ENCODE results near the gene DKK2. TPM values are rescaled to one million over a fixed set of nuclear protein-coding genes. Genes with fewer than 3 reads are reported as not detected.

The DKK2 gene, protein sequence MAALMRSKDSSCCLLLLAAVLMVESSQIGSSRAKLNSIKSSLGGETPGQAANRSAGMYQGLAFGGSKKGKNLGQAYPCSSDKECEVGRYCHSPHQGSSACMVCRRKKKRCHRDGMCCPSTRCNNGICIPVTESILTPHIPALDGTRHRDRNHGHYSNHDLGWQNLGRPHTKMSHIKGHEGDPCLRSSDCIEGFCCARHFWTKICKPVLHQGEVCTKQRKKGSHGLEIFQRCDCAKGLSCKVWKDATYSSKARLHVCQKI
- total RNA-seq, result not detected

DNA sequence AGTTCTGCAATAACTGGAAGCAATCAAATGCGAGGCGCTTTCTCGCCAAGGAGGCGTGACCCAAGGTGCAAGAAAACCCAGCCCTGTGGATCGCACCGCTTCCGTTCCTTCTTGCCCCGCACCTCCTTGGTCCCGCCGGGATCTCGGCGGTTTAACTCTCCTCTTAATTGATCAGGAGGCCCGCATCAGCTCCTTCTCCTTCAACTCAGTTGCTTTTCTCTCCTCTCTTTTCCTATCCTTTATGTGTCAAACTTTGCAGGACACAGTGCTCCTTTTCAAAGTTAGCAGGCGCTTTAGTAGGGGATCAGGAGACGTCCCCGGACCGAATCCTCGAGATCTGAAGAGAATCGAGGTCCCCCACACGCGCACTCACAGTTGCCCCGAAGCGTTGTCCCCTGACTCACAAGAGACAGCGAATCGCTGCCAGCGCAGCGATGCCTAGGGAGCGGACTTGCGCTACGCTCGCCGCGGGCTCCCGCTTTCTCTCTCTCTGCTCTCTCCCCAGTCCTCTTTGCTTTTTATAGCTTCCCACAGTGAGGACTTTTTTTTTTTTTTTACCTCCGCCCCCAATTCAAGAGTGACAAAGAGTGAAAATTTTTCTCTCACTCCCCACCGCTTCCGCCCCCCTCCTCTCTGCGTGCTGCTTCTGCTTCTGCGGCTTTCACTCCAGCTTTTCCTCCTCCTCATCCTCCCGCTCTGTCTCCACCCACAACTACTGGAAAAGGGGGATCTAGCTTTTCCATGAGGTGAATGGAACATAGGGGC lies at the start of gene DKK2:
Gene DKK2 (minus strand): TSS at position 495 of the 765 bp plus-strand sequence. CDS start 722 bp downstream, outside the sequence.
- H3K27ac Mint-ChIP-seq, result no peak within 1 kb of the TSS

DNA sequence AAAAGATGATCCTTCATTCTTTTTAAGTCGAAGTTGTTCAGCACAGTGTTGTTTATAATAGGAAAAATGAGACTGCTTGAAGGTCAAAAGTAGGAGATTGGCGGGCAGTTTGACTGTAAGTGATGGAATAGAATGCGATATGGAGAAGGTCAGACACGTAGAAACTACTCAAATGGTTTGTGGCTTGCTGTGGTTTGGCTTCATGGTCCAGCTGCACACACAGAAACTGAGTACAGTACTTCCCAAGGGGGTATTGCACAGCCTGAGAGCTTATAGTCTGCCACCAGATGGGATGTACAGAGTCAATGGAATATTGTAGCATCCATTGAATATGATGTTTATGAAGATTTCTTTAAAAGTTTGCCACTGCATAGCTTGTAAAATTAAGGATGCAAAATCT lies 41.1 kb upstream of the DKK2 start:
- H3K4me3 Mint-ChIP-seq, result no peak overlapping the region
- no peak overlapping the region for H3K27ac Mint-ChIP-seq
- DNase-seq, result no peak
- no peaks in the 10 kb centered on the region for H3K4me1 Mint-ChIP-seq
- peaks cover 4% of the 10 kb centered on the region for H3K27me3 Mint-ChIP-seq
- H3K36me3 Mint-ChIP-seq, result no peaks in the 10 kb centered on the region
- H3K9me3 Mint-ChIP-seq, result peaks cover 6% of the 10 kb centered on the region

More for the DNA sequence above, at the start of gene DKK2:
- peak within 1 kb of the TSS; percentile 68 for H3K4me3 Mint-ChIP-seq
- no peaks in the 10 kb centered on the region for H3K9me3 Mint-ChIP-seq
- peaks cover 2% of the 10 kb centered on the region for H3K36me3 Mint-ChIP-seq
- H3K4me1 Mint-ChIP-seq, result peaks cover 28% of the 10 kb centered on the region
- H3K27me3 Mint-ChIP-seq, result peaks cover 75% of the 10 kb centered on the region
- peak; percentile 1 for DNase-seq

DNA sequence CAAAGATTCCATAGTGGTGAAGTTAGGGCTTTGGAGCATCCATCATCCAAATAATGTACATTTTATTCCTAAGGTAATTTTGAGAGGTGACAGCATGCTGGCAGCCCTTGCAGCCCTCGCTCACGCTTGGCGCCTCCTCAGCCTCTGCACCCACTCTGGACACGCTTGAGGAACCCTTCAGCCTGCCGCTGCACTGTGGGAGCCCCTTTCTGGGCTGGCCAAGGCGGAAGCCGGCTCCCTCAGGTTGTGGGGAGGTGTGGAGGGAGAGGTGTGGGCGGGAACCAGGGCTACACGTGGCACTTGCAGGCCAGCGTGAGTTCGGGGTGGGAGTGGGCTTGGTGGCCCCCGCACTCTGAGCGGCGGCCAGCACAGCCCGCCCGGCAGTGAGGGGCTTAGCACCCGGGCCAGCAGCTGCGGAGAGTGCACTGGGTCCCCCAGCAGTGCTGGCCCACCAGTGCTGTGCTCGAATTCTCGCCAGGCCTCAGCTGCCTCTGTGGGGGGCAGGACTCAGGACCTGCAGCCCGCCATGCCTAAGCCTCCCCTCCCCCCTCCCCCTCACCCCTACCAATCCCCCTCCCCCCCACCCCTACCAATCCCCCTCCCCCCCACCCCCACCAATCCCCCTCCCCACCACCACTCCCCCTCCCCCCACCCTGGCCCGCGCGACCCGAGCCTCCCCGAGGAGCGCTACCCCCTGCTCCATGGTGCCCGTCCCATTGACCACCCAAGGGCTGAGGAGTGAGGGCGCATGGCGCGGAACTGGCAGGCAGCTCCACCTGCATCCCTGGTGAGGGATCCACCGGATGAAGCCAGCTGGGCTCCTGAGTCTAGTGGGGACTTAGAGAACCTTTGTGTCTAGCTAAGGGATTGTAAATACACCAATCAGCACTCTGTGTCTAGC lies 37.0 kb upstream of the DKK2 start:
- H3K4me1 Mint-ChIP-seq, result no peaks in the 10 kb centered on the region
- no peak for DNase-seq
- H3K27ac Mint-ChIP-seq, result no peak overlapping the region
- H3K4me3 Mint-ChIP-seq, result no peak overlapping the region
- H3K36me3 Mint-ChIP-seq, result no peaks in the 10 kb centered on the region
- no peaks in the 10 kb centered on the region for H3K9me3 Mint-ChIP-seq
- peaks cover 4% of the 10 kb centered on the region for H3K27me3 Mint-ChIP-seq

DNA sequence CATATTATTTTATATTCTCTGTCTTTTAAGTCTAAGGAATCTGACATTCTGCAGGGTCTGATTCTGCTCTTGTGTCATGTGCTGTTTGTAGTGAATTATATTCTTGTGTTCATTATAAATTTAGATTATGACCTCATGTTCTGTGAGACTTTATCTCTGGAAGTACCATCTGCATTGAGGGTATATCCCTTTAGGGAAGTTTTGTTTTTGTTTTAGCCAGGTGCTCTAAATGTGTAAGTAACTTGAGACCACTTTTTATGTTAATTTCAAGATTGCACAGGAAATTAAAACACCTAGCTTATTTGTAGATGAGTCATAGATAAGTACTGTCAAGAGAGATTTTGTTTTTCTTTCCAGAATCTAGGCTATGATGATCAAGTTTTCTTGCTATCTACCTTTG lies 35.0 kb upstream of the DKK2 start:
- Mint-ChIP-seq H3K4me3 (no peak overlapping the region), H3K9me3 (no peaks in the 10 kb centered on the region), H3K4me1 (no peaks in the 10 kb centered on the region), H3K36me3 (no peaks in the 10 kb centered on the region), H3K27ac (no peak overlapping the region), H3K27me3 (peaks cover 4% of the 10 kb centered on the region)
- DNase-seq, result no peak

DNA sequence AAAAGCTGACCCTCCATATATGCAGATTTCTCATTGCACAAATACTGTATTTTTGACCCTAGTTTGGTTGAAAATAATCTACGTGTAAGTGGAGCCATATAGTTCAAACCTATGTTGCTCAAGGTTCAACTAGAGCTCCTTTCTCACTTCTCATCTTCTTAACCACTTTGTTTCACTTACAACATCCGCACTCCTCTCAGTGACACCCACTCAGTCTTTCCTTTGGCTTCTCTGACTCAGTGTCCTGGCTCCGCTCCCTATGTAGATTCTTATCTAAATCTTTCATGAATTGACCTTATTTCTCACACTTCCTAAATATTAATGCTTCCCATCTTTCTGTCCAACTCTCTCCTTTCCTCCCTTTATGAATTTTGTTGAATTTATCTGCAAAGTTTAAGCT lies 32.9 kb upstream of the DKK2 start:
- Mint-ChIP-seq H3K9me3 (no peaks in the 10 kb centered on the region), H3K27ac (no peak overlapping the region), H3K27me3 (peaks cover 4% of the 10 kb centered on the region), H3K36me3 (no peaks in the 10 kb centered on the region), H3K4me3 (no peak overlapping the region), H3K4me1 (no peaks in the 10 kb centered on the region)
- DNase-seq, result no peak

DNA sequence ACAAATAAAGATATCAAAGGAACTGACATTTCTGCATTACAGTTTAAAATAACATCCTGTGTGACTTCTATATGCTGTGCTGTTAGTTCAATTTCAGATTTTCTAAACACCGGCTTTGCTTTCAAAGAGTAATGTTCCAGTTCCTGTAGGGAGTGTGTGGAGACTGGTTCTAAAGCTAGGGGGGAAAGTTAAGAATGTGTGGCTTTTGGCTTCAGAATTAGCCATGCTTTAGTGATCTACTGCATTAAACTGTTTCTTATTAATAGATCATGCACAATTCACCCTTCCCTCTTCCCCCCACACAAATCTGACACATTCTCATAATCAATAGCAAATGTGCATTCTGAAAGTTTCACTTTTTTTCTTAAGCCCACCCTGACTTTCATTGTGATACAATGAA lies 32.0 kb upstream of the DKK2 start:
- H3K9me3 Mint-ChIP-seq, result no peaks in the 10 kb centered on the region
- no peak overlapping the region for H3K4me3 Mint-ChIP-seq
- no peaks in the 10 kb centered on the region for H3K36me3 Mint-ChIP-seq
- peaks cover 4% of the 10 kb centered on the region for H3K27me3 Mint-ChIP-seq
- DNase-seq, result no peak
- H3K27ac Mint-ChIP-seq, result no peak overlapping the region
- H3K4me1 Mint-ChIP-seq, result no peaks in the 10 kb centered on the region

DNA sequence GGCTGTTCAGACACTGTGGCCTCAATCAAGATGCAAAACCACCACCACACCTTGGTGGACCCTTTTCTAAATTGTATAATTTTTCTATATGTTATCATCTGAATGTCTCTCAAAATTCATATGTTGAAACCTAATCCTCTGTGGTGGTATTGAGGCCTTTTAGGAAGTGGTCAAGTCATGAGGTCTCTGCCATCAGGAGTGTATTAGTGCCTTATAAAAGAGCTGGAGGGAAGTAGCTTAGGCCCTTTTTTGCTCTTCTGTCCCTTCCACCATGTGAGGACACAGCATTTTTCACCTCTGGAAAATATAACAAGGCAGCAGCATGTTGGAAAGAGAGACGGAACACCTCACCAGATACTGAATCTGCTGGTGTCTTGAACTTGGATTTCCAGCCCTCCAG lies 30.5 kb upstream of the DKK2 start:
- Mint-ChIP-seq H3K4me1 (no peaks in the 10 kb centered on the region), H3K27me3 (no peaks in the 10 kb centered on the region), H3K36me3 (no peaks in the 10 kb centered on the region), H3K4me3 (no peak overlapping the region), H3K9me3 (no peaks in the 10 kb centered on the region), H3K27ac (no peak overlapping the region)
- no peak for DNase-seq

DNA sequence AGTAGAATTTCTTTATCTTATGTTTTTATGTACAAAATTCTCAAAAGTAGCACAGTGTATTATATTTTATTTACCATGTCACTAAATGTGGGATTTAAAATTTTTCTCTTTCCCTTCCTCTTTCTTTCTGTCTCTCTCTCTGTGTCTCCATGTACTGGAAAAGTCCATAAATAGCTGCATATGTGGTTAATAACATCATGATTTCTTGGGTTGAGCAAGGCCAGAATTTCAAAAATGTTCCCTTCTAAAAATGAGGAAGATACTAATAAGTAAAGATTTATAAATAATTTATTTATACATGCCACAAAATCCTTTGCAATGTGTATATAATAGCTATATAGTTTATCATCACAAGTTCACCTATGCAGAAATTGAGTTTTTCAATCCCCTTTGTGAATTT lies 29.1 kb upstream of the DKK2 start:
- Mint-ChIP-seq H3K27me3 (no peaks in the 10 kb centered on the region), H3K4me1 (no peaks in the 10 kb centered on the region), H3K36me3 (no peaks in the 10 kb centered on the region), H3K9me3 (no peaks in the 10 kb centered on the region), H3K27ac (no peak overlapping the region), H3K4me3 (no peak overlapping the region)
- no peak for DNase-seq

DNA sequence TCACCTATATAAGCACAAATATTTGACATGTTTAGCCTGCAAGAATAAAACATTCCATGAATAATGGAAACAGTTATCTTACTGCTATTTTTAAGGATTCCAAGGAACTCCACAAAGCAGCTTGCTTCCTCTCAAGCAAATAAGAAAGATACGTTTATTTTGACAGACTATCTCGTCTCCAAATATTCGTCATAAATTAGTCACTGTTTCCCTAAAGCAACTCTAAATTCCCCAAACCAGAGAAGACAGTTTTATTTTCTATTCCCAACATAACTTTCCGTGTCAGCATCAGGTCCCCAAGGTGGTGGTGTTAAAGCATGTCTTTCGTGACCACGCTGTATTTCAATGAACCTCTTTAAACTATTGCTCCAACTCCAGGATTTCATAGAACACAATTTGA lies 24.3 kb upstream of the DKK2 start:
- Mint-ChIP-seq H3K4me1 (no peaks in the 10 kb centered on the region), H3K27ac (no peak overlapping the region), H3K9me3 (no peaks in the 10 kb centered on the region), H3K27me3 (peaks cover 2% of the 10 kb centered on the region), H3K36me3 (no peaks in the 10 kb centered on the region), H3K4me3 (no peak overlapping the region)
- no peak for DNase-seq

DNA sequence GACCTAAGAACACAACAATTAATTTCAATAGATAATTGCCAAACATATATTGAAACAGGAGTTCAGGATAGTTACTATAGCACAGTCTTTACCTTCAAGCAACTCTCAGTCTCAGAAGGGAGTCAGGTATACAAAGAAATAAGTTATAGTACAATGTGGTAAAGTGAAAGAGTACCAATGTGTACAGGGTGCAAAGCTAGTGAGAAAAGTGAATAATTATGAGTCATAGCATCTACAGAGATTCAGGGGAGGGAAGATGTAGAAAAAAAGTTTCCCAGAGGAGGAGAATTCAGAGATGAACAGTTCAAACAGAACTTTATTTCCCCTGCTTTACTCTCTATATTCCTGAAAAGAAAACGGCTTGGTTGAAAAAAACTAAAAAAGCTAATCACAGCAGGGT lies 22.7 kb upstream of the DKK2 start:
- Mint-ChIP-seq H3K27me3 (peaks cover 2% of the 10 kb centered on the region), H3K4me1 (no peaks in the 10 kb centered on the region), H3K9me3 (no peaks in the 10 kb centered on the region), H3K27ac (no peak overlapping the region), H3K36me3 (no peaks in the 10 kb centered on the region), H3K4me3 (no peak overlapping the region)
- DNase-seq, result no peak

DNA sequence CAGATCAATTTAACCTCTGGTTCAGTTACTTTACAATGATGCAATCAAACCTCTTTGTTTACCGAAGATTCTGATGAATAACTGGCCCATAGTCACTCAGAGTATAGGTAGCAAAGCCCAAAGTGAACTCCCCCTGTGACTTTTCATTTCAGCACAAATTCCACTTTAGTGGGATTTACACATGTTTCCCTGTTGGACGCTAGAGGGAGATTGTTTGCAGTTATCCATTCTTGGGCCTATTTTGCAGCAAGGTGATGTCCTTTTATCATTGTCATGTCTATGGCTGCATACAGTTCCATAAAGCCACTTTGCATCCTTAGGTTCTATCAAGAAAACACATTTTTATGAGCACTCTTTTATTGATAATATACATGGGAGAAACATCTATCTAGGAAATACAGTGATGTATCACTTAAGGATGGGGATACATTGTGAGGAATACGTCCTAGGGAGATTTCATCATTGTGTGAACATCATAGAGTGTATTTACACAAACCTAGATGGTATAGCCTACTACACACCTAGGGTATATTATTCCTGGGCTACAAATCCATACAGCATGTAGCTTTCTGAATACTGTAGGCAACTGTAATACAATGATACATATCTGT lies 14.5 kb upstream of the DKK2 start:
- Mint-ChIP-seq H3K36me3 (no peaks in the 10 kb centered on the region), H3K27ac (no peak overlapping the region), H3K4me3 (no peak overlapping the region), H3K27me3 (no peaks in the 10 kb centered on the region), H3K9me3 (peaks cover 2% of the 10 kb centered on the region), H3K4me1 (no peaks in the 10 kb centered on the region)
- DNase-seq, result no peak

DNA sequence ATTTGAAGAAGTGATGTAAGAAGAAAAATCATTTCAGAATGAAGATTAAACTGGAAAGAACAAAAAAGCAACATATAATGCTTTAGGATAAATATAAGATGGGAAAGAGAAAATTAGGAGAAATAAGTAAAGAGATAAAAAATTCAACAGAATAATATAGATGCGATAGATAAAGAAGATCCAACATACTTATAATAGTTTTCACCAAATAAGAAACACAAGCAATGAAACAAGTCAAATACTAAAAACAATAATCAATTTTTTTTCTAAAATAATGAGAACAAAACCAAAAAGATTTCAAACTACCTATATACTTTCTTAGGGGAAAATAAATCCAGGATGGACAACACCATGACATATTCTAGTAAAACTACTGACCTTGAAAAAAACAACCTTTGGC lies 10.1 kb upstream of the DKK2 start:
- no peaks in the 10 kb centered on the region for H3K4me1 Mint-ChIP-seq
- peaks cover 4% of the 10 kb centered on the region for H3K9me3 Mint-ChIP-seq
- DNase-seq, result no peak
- no peaks in the 10 kb centered on the region for H3K36me3 Mint-ChIP-seq
- no peak overlapping the region for H3K27ac Mint-ChIP-seq
- no peaks in the 10 kb centered on the region for H3K27me3 Mint-ChIP-seq
- H3K4me3 Mint-ChIP-seq, result no peak overlapping the region

DNA sequence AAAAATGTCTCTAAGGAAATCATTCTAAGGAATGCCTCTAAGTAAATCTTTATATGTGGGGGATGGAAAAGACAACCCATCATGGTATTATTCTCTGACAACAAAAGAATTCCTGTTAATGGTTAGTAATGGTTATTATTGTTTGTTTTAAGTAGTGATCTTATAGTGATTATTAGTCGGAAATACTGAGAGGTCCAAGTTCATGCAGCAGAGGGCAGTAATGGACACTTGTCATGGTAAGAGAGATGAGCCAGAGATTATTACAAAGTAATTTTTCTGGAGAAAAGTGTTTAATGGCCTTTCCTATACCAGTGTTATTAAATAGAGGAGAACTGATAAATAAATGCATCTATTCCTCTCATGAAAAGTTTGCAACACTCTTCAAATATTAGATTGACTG lies 8.1 kb upstream of the DKK2 start:
- no peaks in the 10 kb centered on the region for H3K4me1 Mint-ChIP-seq
- no peak for DNase-seq
- peaks cover 4% of the 10 kb centered on the region for H3K9me3 Mint-ChIP-seq
- H3K27ac Mint-ChIP-seq, result no peak overlapping the region
- H3K36me3 Mint-ChIP-seq, result no peaks in the 10 kb centered on the region
- no peak overlapping the region for H3K4me3 Mint-ChIP-seq
- H3K27me3 Mint-ChIP-seq, result peaks cover 12% of the 10 kb centered on the region

DNA sequence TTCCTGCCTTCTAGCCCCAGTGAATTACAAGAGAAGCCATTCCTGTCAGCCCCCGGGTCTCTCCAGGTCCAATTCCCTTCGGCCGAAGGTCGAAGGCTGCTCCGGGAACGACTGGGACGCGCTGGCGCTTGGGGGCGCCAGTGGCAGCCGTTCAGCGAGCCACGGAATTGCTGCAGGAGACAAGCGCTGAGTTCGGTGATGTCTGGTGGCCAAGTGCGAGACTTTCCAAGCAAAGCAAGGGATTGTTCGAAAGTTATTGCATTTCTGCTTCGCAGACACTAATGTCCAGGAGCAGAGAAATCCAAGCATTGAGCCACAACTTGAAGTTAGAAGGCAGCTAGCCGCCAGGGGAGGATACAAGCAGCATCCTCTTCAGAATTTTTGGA lies 1.1 kb upstream of the DKK2 start:
- Mint-ChIP-seq H3K36me3 (peaks cover 2% of the 10 kb centered on the region), H3K27me3 (peaks cover 72% of the 10 kb centered on the region), H3K4me3 (no peak overlapping the region), H3K27ac (no peak overlapping the region), H3K4me1 (peaks cover 28% of the 10 kb centered on the region), H3K9me3 (no peaks in the 10 kb centered on the region)
- no peak for DNase-seq
